Lung (tissue), 12 donors: ENCODE data around the gene ITPK1. TPM values are rescaled to one million over a fixed set of nuclear protein-coding genes. Genes with fewer than 3 reads are reported as not detected.

Experiments
- ATAC-seq: fragments of 200-7000 bp; cut with Tn5 transposase; one replicate; pipeline ENCODE4 v1.9.1; 2020; ENCODE audit warnings: moderate number of reproducible peaks; ENCODE audit not compliant: insufficient read depth, low FRiP score
- DNase-seq, 3 donors: peaks; one replicate each; pipeline ENCODE4 v3.0.0-alpha.2; 2013 to 2017
- H3K27ac ChIP-seq, 2 donors: one replicate each; pipeline ENCODE4 v1.5.1; 2013; ENCODE audit warnings: mild to moderate bottlenecking in 2 of 2, moderate library complexity in 2 of 2, control low read depth in 1 of 2, inconsistent platforms in 1 of 2, low read depth in 1 of 2, low read length in 1 of 2
- H3K27me3 ChIP-seq, 3 donors: one replicate each; pipeline ENCODE4 v1.5.1; 2013; ENCODE audit warnings: low read length in 2 of 3; ENCODE audit not compliant: control insufficient read depth in 3 of 3, insufficient read depth in 3 of 3
- H3K36me3 ChIP-seq, 4 donors: one replicate each; pipeline ENCODE4 v1.5.1; 2013; ENCODE audit warnings: low read length in 4 of 4, mild to moderate bottlenecking in 1 of 4, moderate library complexity in 1 of 4; ENCODE audit not compliant: control insufficient read depth in 4 of 4, insufficient read depth in 4 of 4
- H3K4me1 ChIP-seq, 5 donors: one replicate each; pipeline ENCODE4 v1.5.1; 2013; ENCODE audit warnings: low read length in 5 of 5, mild to moderate bottlenecking in 2 of 5, moderate library complexity in 1 of 5; ENCODE audit not compliant: control insufficient read depth in 5 of 5, insufficient read depth in 5 of 5
- H3K4me3 ChIP-seq: one replicate; pipeline ENCODE4 v1.5.1; 2013; ENCODE audit warnings: mild to moderate bottlenecking, control low read depth, moderate library complexity
- H3K9ac ChIP-seq, 2 donors: one replicate each; pipeline ENCODE4 v1.5.1; 2013; ENCODE audit warnings: low read length in 2 of 2, control low read depth in 1 of 2; ENCODE audit not compliant: insufficient read depth in 1 of 2
- H3K9me3 ChIP-seq, 4 donors: one replicate each; pipeline ENCODE4 v1.5.1; 2013; ENCODE audit warnings: low read length in 3 of 4, mild to moderate bottlenecking in 1 of 4, moderate library complexity in 1 of 4; ENCODE audit not compliant: control insufficient read depth in 4 of 4, insufficient read depth in 3 of 4
- WGBS, 2 donors: extraction: QIAGEN DNeasy Blood & Tissue Kit; methylation state at CpG; one replicate each; pipeline ENCODE4 v1.1.7; 2013; 5-methylcytosine and 5-hydroxymethylcytosine counted together
- polyA plus RNA-seq, 2 donors: library from polyadenylated mRNA; stranded (reverse); fragments of 200-250 nt; gene quantifications; one replicate each; pipeline ENCODE4 v1.2.1, GENCODE V29; 2013
- total RNA-seq, 2 donors: library from RNA; depleted of rRNA in 1 of 2; stranded (reverse); fragments of >200 nt in 1 of 2; gene quantifications; one replicate each; pipeline ENCODE4 v1.2.1, GENCODE V29; 2014 to 2021
- TF ChIP-seq, protein P1 (sequence below): IDR thresholded peaks from 2 replicates; pipeline ENCODE4 v1.5.1; 2012; ENCODE audit warnings: mild to moderate bottlenecking; ENCODE audit errors: control extremely low read depth, extremely low read depth
- donor health status: control.
- donor health status: control.
- donor health status: Bipolar disorder and iron deficiency.
- donor health status: healthy.
- donor health status: DM: yes; HTN: yes; CAD: no.

Gene ITPK1
- total and polyA plus RNA-seq, 4 donors, result 17.5 to 99.4 (median 45.3) TPM

- H3K9ac ChIP-seq, result no peak overlapping the region
These were observed 12.2 kb downstream of the ITPK1 start for GRCh38 chr14:93103392-93104080.

GRCh38 chr14:93102141-93102540, 13.6 kb downstream of the ITPK1 start:
- Histone ChIP-seq H3K27ac (no peak overlapping the region), H3K36me3 (no peaks in the 10 kb centered on the region), H3K9ac (no peak overlapping the region), H3K4me1 (peaks cover 0 to 31% (median 10%) of the 10 kb centered on the region in 5 donors), H3K27me3 (no peaks in the 10 kb centered on the region), H3K9me3 (no peaks in the 10 kb centered on the region), H3K4me3 (no peak overlapping the region)
- 85 to 98% methylated on average over 10 of the region's 10 CpGs for WGBS, 2 donors
- DNase-seq (no peak), ATAC-seq (no peak)
- TF ChIP-seq, protein P1, sequence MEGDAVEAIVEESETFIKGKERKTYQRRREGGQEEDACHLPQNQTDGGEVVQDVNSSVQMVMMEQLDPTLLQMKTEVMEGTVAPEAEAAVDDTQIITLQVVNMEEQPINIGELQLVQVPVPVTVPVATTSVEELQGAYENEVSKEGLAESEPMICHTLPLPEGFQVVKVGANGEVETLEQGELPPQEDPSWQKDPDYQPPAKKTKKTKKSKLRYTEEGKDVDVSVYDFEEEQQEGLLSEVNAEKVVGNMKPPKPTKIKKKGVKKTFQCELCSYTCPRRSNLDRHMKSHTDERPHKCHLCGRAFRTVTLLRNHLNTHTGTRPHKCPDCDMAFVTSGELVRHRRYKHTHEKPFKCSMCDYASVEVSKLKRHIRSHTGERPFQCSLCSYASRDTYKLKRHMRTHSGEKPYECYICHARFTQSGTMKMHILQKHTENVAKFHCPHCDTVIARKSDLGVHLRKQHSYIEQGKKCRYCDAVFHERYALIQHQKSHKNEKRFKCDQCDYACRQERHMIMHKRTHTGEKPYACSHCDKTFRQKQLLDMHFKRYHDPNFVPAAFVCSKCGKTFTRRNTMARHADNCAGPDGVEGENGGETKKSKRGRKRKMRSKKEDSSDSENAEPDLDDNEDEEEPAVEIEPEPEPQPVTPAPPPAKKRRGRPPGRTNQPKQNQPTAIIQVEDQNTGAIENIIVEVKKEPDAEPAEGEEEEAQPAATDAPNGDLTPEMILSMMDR, result no peak

More at GRCh38 chr14:93103392-93104080, 12.2 kb downstream of the ITPK1 start:
- Histone ChIP-seq H3K9me3 (no peaks in the 10 kb centered on the region), H3K36me3 (no peaks in the 10 kb centered on the region), H3K27me3 (no peaks in the 10 kb centered on the region), H3K27ac (peak overlapping the region in 1 of 2 donors; percentile 29), H3K4me1 (peaks cover 0 to 33% (median 9%) of the 10 kb centered on the region in 5 donors), H3K4me3 (no peak overlapping the region)
- DNase-seq (no peak), ATAC-seq (peak; percentile 42)
- TF ChIP-seq, protein P1, result no peak
- WGBS, 2 donors, result 37 to 58% methylated on average over 9 of the region's 9 CpGs

GRCh38 chr14:93101181-93101580, 14.5 kb downstream of the ITPK1 start:
- H3K9me3 ChIP-seq, result no peaks in the 10 kb centered on the region
- no peak overlapping the region for H3K9ac ChIP-seq
- DNase-seq (no peak), ATAC-seq (no peak)
- no peak overlapping the region for H3K4me3 ChIP-seq
- H3K36me3 ChIP-seq, result no peaks in the 10 kb centered on the region
- H3K27me3 ChIP-seq, result no peaks in the 10 kb centered on the region
- no peak overlapping the region for H3K27ac ChIP-seq
- TF ChIP-seq, protein P1, result no peak
- WGBS, 2 donors, result 88 to 95% methylated on average over 6 of the region's 6 CpGs
- H3K4me1 ChIP-seq, result peaks cover 0 to 27% (median 13%) of the 10 kb centered on the region in 5 donors
